Left ventricle myocardium inferior (tissue), 1 donor: ENCODE results near the gene MRPL28. TPM values are rescaled to one million over a fixed set of nuclear protein-coding genes. Genes with fewer than 3 reads are reported as not detected.
"Not testable (repeated sequence)": the region's sequence is repeated elsewhere in the genome, so short reads cannot be mapped to it uniquely, and the experiment has no call there.

Source experiments
- DNase-seq: peaks from one replicate; pipeline ENCODE4 v3.0.0-alpha.2; 2020
- H3K27ac ChIP-seq: fragments of 200-600 bp; replicated peaks from 2 replicates; pipeline ENCODE4 v1.8.0; 2021
- H3K27me3 ChIP-seq: fragments of 200-600 bp; 2 replicates; pipeline ENCODE4 v1.8.0; 2021; ENCODE audit warnings: low read depth
- H3K36me3 ChIP-seq: fragments of 200-600 bp; 2 replicates; pipeline ENCODE4 v1.8.0; 2021
- H3K4me1 ChIP-seq: fragments of 200-600 bp; 2 replicates; pipeline ENCODE4 v1.8.0; 2021
- H3K4me3 ChIP-seq: fragments of 200-600 bp; 2 replicates; pipeline ENCODE4 v1.8.0; 2021; ENCODE audit warnings: mild to moderate bottlenecking, moderate library complexity
- H3K9me3 ChIP-seq: fragments of 200-600 bp; replicated peaks from 2 replicates; pipeline ENCODE4 v1.8.0; 2021
- intact Hi-C: fragments of 100-400 bp; cut with micrococcal nuclease; formaldehyde crosslinking; loops from one replicate; pipeline ENCODE4 v1.11.0; 2022
- total RNA-seq: library from RNA; stranded (reverse); fragmentation: NEBNext Ultra II Directional; extraction: Animal tissue kit (Norgen Biotek cat#: 25700); gene quantifications from one replicate; pipeline ENCODE4 v1.2.1, GENCODE V29; 2021
- TF ChIP-seq, protein P1 (sequence below): fragments of 200-600 bp; IDR thresholded peaks from 2 replicates; pipeline ENCODE4 v1.8.0; 2021; ENCODE audit warnings: antibody characterized with exemption, mild to moderate bottlenecking, borderline replicate concordance
- donor health status: DM: no; HTN: yes; CAD: no; lungs with severe emphysema.

The MRPL28 gene
- total RNA-seq, 1 donor from 2014 or later, result 76.1 TPM

DNA sequence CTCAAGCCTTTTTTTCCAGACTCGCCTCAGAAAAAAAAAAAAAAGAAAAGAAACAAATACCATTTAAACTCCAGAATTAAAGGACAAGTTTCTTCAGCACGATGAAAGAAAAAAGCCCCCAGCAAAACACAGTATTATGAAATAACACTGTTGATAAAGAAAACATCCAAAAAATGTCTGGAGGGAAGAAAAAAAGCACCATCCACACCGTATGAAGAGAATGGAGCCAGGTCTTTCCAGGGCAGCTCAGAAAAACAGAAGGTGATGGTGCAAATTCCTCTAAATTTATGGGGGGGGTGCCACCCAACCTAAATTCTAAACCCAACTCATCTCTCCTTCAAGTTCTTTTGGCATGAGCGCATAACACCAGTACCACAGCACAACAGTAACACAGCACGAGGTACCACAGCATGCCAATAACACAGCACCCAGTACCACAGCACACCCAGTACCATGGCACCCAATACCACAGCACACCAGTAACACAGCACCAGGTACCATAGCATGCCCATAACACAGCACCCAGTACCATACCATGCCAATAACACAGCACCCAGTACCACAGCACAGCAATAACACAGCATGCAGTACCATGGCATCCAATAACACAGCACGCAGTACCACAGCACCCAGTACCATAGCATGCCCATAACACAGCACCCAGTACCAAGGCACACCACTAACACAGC is 36.8 kb downstream of the MRPL28 start:
- H3K27ac ChIP-seq, result no peak overlapping the region
- no peaks in the 10 kb centered on the region for H3K27me3 ChIP-seq
- no peak overlapping the region for H3K4me3 ChIP-seq
- intact Hi-C loops, result no loop called here
- TF ChIP-seq, protein P1, sequence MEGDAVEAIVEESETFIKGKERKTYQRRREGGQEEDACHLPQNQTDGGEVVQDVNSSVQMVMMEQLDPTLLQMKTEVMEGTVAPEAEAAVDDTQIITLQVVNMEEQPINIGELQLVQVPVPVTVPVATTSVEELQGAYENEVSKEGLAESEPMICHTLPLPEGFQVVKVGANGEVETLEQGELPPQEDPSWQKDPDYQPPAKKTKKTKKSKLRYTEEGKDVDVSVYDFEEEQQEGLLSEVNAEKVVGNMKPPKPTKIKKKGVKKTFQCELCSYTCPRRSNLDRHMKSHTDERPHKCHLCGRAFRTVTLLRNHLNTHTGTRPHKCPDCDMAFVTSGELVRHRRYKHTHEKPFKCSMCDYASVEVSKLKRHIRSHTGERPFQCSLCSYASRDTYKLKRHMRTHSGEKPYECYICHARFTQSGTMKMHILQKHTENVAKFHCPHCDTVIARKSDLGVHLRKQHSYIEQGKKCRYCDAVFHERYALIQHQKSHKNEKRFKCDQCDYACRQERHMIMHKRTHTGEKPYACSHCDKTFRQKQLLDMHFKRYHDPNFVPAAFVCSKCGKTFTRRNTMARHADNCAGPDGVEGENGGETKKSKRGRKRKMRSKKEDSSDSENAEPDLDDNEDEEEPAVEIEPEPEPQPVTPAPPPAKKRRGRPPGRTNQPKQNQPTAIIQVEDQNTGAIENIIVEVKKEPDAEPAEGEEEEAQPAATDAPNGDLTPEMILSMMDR, result no peak
- no peak for DNase-seq
- no peaks in the 10 kb centered on the region for H3K36me3 ChIP-seq
- no peaks in the 10 kb centered on the region for H3K9me3 ChIP-seq
- H3K4me1 ChIP-seq, result peaks cover 15% of the 10 kb centered on the region

DNA sequence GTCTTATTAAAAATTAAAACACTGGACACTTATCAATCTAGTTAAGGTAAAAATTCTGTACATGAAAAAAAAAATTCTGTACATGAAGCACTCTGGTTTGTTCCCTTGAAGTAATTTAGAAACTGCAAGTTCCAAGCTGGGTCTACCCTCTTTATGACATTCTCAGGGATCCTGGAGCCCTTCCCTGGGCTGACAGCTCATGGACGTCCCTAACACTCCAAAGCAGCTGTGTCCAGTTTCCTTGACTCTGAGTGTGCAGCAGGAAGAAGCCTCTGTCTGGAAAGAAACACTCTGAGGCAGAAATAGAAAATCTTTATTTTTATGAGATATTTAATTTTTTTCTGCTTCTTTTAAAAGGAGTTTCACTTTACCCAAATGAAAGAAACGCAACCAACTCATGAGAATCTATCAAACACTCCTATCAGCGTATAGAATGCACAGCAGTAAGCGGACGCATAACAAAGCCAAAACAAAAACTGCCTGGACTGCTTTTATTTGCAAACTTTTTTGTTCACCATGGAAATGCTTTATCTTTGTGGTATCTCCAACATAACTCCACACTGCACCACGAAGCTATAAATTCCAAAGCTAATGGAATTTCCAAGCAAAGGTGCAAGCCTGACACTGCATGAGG is 39.0 kb downstream of the MRPL28 start:
- DNase-seq, H3K27ac ChIP-seq, H3K9me3 ChIP-seq, H3K4me3 ChIP-seq, H3K36me3 ChIP-seq, H3K27me3 ChIP-seq, intact Hi-C loops: not testable (repeated sequence)
- H3K4me1 ChIP-seq, result peaks cover 31% of the 10 kb centered on the region

DNA sequence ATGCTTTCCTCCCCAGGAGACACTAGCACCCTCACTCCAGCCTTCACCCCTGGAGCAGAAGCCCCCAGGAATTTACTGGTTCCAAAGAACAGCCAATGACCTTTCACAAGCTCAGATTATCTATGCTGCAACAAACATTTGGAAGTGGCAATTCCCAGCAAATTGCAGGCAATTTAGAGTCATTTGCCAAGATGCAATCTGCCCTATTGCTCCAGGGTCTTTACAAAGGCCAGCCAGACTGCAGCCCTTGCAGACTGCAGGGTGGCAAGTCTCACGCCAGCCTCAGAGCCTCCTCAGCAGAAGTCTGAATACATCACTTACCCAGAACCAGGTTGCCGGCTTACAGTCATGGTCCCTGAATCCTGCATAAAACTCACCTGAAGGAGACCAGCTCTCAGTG is 39.6 kb downstream of the MRPL28 start:
- no peak overlapping the region for H3K27ac ChIP-seq
- H3K27me3 ChIP-seq, result no peaks in the 10 kb centered on the region
- TF ChIP-seq, protein P1, result no peak
- H3K9me3 ChIP-seq, result no peaks in the 10 kb centered on the region
- DNase-seq, result no peak
- intact Hi-C loops, result no loop called here
- no peak overlapping the region for H3K4me3 ChIP-seq
- no peaks in the 10 kb centered on the region for H3K36me3 ChIP-seq
- H3K4me1 ChIP-seq, result peaks cover 28% of the 10 kb centered on the region

DNA sequence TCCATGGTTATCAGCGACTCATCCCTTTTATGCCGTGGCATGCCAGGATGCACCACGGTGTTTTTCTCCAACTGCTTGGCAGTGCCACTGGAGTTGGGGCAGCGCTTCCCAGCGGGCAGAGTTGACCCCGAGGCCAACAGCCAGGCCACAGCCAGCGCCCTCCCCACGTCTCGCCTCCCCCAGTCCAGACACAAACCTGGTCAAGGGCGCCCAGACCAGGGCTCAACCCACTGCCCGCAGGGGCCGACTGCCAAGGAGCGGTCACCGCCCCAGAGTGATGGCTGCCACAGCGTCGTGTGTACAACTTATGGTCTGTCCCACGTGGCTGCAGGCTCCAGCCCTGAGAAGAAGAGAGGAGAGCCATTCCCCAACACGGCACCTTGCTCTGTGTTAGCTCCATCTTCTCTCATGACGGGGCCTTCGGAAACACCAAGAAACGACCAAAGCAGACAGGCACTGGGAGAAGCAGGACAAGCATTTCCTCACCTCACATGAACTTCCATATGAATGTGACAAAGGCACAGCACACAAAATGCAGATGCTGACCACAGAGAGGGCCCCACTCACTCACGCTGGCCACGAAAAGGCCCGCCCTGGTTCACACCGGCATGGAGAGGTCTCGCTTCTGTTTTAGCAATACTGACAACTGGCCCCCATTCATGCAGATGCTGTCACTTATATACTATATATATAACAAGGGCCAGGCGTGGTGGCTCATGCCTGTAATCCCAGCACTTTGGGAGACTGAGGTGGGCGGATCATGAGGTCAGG is 44.8 kb downstream of the MRPL28 start:
- peaks cover 39% of the 10 kb centered on the region for H3K4me1 ChIP-seq
- peak overlapping the region; percentile 48 for H3K4me3 ChIP-seq
- no peaks in the 10 kb centered on the region for H3K9me3 ChIP-seq
- intact Hi-C loops, result no loop called here
- H3K36me3 ChIP-seq, result no peaks in the 10 kb centered on the region
- DNase-seq, result no peak
- H3K27ac ChIP-seq, result peak overlapping the region; percentile 59
- no peaks in the 10 kb centered on the region for H3K27me3 ChIP-seq
- TF ChIP-seq, protein P1, result no peak

GRCh38 chr16:324451-325334 is 45.6 kb downstream of the MRPL28 start:
- H3K36me3 ChIP-seq, result no peaks in the 10 kb centered on the region
- H3K27me3 ChIP-seq, result no peaks in the 10 kb centered on the region
- no peaks in the 10 kb centered on the region for H3K9me3 ChIP-seq
- H3K4me1 ChIP-seq, result peaks cover 37% of the 10 kb centered on the region
- intact Hi-C loops, result no loop called here
- H3K4me3 ChIP-seq, result peak overlapping the region; percentile 48
- TF ChIP-seq, protein P1, result no peak
- H3K27ac ChIP-seq, result peak overlapping the region; percentile 59
- DNase-seq, result peak; percentile 33
